Fibroblast of the conjunctiva (primary cell): Measurements from ENCODE around the gene AKAP8.
"Not testable (repeated sequence)": the region's sequence is repeated elsewhere in the genome, so short reads cannot be mapped to it uniquely, and the experiment has no call there.

Experiments
- DNase-seq: peaks from one replicate; pipeline ENCODE4 v3.0.0-alpha.2; 2010; ENCODE audit warnings: low read depth

Gene AKAP8

GRCh38 chr19:15372470-15372869, 7.1 kb downstream of the AKAP8 start:
- no peak for DNase-seq

- DNase-seq: no peak
Measured at GRCh38 chr19:15371786-15372380, 7.7 kb downstream of the AKAP8 start.

GRCh38 chr19:15371119-15371518, 8.5 kb downstream of the AKAP8 start:
- no peak for DNase-seq

DNA sequence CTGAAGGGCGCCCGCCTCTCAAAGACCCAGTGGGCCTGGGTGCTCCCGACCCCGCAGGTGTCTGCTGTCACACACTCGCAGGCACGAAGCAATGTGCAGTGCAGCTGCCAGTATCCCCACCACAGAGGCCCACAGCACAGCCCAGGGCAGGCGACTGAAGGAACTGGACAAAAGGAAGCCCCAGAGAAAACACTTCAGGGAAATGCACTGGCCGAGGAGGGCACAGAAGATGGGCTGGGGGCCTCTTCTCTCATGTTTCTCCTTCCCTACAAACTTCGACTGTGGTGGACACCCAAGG, 10.0 kb downstream of the AKAP8 start:
- DNase-seq: no peak

- no peak for DNase-seq
Measured at GRCh38 chr19:15368798-15369593, 10.6 kb downstream of the AKAP8 start.

- no peak for DNase-seq
Measured at GRCh38 chr19:15368051-15368632, 11.4 kb downstream of the AKAP8 start.

DNA sequence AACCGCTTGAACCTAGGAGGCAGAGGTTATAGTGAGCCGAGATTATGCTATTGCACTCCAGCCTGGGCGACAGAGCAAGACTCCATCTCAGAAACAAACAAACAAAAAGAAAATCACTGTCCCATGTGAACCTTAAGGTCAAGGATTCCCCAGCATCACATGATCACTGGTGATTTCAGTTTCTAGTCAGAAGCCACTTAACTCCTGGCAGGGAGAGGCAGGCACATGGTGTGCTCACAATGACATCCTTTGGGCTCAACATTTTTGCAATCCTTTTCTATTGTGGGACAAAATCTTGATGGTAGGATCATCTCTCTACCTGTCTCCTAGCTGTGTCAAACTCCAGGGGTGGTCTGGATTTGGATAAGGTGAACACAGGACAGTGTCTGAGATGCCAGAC, 12.1 kb downstream of the AKAP8 start:
- no peak for DNase-seq

DNA sequence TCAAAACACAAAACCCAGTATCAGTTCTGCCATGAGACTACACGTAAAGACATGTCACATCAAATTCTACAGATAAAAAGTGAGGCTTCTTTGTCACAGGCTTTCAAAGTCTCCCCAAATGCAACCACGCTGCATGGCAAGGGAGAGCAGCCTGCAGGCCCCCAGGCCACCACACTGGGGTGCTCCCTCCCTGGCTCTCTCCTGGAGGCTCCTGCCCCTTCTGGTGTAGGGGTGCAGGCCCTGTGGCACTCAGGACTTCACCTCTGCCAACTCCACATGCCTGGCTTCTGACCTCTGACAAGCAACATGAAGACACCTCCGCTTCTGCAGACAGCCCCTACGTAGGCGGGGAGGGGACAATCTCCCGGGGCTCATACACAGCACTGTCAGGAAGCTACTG, 14.3 kb downstream of the AKAP8 start:
- DNase-seq: no peak

DNA sequence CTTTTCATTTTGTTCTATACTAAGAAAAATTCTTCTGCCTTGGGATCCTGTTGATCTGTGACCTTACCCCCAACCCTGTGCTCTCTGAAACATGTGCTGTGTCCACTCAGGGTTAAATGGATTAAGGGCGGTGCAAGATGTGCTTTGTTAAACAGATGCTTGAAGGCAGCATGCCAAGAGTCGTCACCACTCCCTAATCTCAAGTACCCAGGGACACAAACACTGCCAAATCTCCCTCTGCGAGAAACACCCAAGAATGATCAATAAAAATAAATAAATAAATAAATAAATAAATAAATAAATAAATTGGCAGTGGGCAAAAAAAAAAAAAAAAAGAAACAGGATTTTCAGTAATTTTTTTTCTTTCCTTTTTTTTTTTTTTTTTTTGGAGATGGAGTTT, 15.8 kb downstream of the AKAP8 start:
- not testable (repeated sequence) for DNase-seq

DNA sequence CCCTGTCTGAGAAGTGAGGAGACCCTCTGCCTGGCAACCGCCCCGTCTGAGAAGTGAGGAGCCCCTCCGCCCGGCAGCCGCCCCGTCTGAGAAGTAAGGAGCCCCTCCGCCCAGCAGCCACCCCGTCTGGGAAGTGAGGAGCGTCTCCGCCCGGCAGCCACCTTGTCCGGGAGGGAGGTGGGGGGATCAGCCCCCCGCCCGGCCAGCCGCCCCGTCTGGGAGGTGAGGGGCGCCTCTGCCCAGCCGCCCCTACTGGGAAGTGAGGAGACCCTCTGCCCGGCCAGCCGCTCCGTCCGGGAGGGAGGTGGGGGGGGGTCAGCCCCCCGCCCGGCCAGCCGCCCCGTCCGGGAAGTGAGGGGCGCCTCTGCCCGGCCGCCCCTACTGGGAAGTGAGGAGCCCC, 16.5 kb downstream of the AKAP8 start:
- not testable (repeated sequence) for DNase-seq

DNA sequence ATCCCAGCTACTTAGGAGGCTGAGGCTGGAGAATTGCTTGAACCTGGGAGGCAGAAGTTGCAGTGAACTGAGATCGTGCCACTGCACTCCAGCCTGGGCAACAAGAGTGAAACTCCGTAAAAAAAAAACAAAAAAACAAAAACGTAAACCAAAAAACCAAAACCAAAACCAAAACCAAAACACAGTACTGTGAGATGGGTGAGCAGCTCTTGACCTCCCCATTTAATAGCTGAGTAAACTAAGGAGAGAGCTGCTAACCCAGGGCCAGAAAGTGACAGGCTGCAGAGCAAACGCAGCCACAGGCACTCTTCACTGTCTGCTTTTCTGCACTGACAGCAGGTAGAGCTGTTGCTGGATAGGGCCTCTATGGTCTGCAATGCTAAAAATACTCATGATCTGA, 19.6 kb downstream of the AKAP8 start:
- DNase-seq: not testable (repeated sequence)

DNA sequence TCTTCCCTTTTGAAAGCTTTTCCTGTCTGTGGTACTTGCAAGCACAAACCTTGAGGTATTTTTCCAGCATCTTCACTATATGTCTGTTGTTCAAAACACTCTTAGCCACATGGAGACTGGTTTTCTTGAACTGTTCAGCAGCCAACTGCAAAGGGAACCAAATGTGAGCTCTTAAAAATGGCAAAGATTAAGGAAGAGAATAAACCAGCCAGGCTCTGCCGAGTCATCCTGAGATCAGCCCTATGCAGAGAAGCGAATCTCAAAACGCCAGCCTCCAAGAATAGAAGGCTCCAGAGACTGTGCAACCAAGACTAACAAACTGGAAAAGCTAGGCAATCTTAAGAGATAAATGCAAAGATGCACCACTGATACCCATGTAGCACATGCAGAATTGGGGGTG, 20.7 kb downstream of the AKAP8 start:
- DNase-seq: no peak

DNA sequence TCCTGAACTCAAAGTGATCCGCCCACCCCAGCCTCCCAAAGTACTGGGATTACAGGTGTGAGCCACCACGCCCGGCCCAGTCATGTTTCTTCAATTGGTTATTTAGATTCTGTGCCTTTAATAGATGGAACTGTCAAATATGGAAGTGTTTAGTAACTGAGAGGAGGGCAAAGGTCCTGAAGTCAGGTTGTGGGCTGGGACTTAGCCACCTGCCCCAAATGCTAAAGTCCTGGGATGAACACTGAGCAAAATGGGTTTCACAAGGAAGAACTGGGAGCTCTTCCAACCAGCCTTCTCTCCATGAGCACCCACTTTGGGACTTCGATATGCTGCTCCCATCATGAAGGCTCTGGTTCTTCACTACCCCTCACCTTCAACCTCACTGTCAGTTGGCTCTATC, 21.7 kb downstream of the AKAP8 start:
- DNase-seq: no peak

- DNase-seq: no peak
Measured at GRCh38 chr19:15354566-15355296, 24.9 kb downstream of the AKAP8 start.

DNA sequence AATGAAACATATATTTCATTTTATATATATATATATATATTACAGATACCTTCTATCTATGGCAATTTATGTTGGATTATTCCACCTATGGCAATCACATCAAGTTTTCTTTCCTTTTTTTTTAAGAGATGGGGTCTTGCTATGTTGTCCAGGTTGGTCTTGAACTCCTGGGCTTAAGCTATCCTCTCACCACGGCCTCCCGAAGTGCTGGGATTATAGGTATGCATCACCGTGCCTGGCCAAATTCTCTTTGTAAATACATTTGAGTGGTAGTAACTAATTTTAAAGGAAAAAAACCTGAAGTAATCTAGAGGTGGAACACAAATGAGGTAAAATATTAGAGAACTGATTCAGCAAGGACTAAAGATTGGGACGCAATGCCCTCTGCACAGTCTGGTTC, 25.7 kb downstream of the AKAP8 start:
- DNase-seq: no peak

DNA sequence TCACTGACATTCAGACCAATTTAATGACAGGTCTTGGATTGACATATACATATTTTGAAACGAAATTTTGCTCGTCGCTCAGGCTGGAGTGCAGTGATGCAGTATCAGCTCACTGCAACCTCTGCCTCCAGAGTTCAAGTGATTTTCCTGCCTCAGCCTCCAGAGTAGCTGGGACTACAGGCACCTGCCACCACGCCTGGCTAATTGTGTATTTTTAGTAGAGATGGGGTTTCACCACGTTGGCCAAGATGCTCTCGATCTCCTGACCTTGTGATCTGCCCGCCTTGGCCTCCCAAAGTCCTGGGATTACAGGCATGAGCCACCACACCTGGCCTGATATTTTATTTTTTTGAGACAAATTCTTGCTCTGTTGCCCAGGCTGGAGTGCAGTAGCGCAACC, 27.1 kb downstream of the AKAP8 start:
- DNase-seq: not testable (repeated sequence)

DNA sequence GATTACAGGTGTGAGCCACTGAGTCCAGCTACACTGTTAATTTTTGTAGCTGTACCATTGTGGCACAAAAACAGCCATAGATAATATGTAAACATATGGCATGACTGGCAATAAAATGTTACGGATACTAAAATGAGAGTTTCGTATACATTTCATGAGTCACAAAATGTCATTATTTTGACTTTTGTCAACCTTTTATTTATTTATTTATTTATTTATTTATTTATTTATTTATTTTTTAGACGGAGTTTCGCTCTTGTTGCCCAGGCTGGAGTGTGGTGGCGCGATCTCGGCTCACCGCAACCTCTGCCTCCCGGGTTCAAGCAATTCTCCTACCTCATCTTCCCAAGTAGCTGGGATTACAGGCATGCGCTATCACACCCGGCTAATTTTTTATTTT, 38.3 kb downstream of the AKAP8 start:
- not testable (repeated sequence) for DNase-seq

GRCh38 chr19:15340086-15340485, 39.5 kb downstream of the AKAP8 start:
- DNase-seq: no peak

GRCh38 chr19:15337202-15337601, 42.4 kb downstream of the AKAP8 start:
- DNase-seq: no peak

GRCh38 chr19:15335992-15336391, 43.6 kb downstream of the AKAP8 start:
- not testable (repeated sequence) for DNase-seq

DNA sequence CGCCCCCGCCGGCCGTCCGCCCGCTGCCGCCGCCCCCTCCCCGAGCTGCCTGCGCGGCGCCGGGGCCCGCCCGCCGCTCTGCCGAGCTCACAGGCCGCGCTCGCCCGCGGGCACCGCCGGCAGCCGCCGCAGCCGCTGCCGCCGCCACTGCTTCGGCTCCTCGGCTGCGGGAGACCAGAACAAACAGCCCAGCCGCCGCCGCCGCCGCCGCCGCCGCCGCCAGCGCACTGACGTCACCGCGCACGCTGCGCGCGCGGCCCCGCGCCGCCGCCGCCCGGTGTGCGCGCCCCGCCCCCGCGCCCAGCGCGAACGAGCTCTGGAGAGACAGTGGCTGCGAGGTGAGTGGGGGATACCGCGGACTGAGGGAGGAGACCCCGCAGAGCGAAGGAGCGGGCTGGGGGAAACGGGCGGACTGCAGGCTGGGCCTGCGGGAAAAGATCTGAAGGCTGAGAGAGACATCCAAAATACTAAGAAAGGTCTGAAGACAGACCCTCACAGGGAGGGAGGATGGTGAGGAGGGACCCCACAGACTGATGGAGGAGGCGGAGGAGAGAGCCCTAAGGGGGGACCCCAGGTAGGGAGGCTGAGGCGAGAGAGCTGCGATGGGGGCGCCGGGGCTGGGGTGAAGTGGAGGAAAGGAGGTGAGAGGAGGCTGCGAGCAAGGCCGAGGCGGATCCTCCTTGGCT, 47.1 kb downstream of the AKAP8 start, which contains the start of gene BRD4:
Gene BRD4, minus strand, starts transcription at position 229 of the 686 bp plus-strand sequence. CDS start 59,440 bp downstream, outside the sequence.
- no peak for DNase-seq
